ENCODE results near the gene SLC25A26.

DNA sequence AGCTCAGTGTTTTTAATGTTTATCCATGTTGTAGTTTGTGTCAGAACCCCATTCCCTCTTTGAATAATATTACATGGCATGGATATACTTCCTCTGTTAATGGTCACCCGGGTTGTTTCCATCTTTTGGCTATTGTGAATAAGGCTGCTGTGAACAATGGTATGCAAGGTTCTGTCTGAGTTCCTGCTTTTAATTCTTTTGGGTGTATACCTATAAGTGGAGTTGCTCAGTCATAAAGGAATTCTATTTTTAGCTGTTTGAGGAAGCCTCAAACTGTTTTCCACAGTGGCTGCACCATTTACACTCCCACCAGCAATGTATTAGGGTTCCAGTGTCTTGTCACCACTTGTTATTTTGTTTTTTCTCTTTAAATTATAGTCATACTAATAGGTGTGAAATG is 99.6 kb downstream of the SLC25A26 start:
- TF ChIP-seq POLR2AphosphoS5 (IDR thresholded peaks at IDR 0.05; ENCODE audit: borderline replicate concordance, low read depth, low read length) = no peak
- TF ChIP-seq EZH2 (IDR thresholded peaks at IDR 0.05) = no peak
